HEK293T (cell line): Measurements from ENCODE around the gene MLLT3.

Experiments used
- ARNT ChIP-seq: fragments of 450-650 bp; IDR thresholded peaks from 2 replicates; pipeline ENCODE4 v1.6.1; 2017; ENCODE audit warnings: mild to moderate bottlenecking
- FOXM1 ChIP-seq: fragments of 450-650 bp; IDR thresholded peaks from 2 replicates; pipeline ENCODE4 v1.6.1; 2017; ENCODE audit warnings: mild to moderate bottlenecking, borderline replicate concordance
- L3MBTL2 ChIP-seq: fragments of 450-650 bp; conservative IDR thresholded peaks from 2 replicates; pipeline ENCODE4 v1.6.1; 2016; ENCODE audit warnings: mild to moderate bottlenecking
- TARDBP ChIP-seq: fragments of 450-650 bp; IDR thresholded peaks from 2 replicates; pipeline ENCODE4 v1.6.1; 2016
- ZNF384 ChIP-seq: fragments of 450-650 bp; IDR thresholded peaks from 2 replicates; pipeline ENCODE4 v1.6.1; 2016

GRCh38 chr9:20446248-20446647 is 176.1 kb downstream of the MLLT3 start:
- TF ChIP-seq ARNT: no peak
- no peak for TF ChIP-seq TARDBP
- no peak for TF ChIP-seq L3MBTL2
- TF ChIP-seq FOXM1: no peak
- no peak for TF ChIP-seq ZNF384
